Measurements from ENCODE around the gene RNF133. TPM values are rescaled to one million over a fixed set of nuclear protein-coding genes. Genes with fewer than 3 reads are reported as not detected.
A peak's percentile ranks its signal among the peaks of the same experiment; 100 is the strongest.
"Not testable (repeated sequence)": the region's sequence is repeated elsewhere in the genome, so short reads cannot be mapped to it uniquely, and the experiment has no call there.

RNF133 gene
- total RNA-seq, 1 experiment from 2014 or later, result not detected

- in situ Hi-C loops (cut with HindIII; ENCODE audit: low sequenced_read_pairs), result no loop called here
- no peak for DNase-seq (ENCODE audit: low spot score)
Measured at GRCh38 chr7:122692769-122693309, 6.1 kb downstream of the RNF133 start.

- in situ Hi-C loops (cut with HindIII; ENCODE audit: low sequenced_read_pairs), result no loop called here
- peak; percentile 84 for DNase-seq (ENCODE audit: low spot score)
Measured at GRCh38 chr7:122691569-122692235, 7.2 kb downstream of the RNF133 start.

GRCh38 chr7:122689346-122690109 lies 9.4 kb downstream of the RNF133 start:
- DNase-seq (ENCODE audit: low spot score), result no peak
- in situ Hi-C loops (cut with HindIII; ENCODE audit: low sequenced_read_pairs), result no loop called here

DNA sequence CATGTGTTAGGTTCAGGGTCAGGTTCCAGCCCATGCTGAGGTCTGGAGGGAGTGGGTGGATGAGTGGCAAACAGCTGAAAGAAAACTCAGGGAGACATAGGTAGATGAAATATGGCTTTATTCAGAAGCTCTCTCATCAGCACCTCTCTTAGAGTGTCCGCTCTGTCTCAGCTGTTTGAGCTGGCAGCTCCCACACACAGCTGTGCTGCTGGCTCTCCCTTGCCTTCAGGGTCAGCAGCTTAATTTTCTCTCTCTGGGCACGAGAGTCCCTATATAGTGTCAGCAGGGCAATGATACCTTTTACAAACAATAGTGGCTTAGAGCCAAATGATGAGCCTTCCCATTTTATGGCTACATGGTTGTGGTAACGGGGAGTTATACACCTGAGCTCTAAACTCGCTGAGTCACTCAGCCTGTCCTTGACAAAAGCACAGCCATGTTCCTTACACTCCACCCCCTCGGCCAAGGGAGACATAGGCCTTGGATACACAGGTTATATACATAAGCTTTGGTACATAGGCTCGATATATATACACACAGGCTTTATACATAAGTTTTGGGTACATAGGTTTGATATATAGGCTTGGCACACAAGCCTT lies 10.4 kb downstream of the RNF133 start:
- in situ Hi-C loops (cut with HindIII; ENCODE audit: low sequenced_read_pairs), result no loop called here
- no peak for DNase-seq (ENCODE audit: low spot score)

GRCh38 chr7:122686360-122686878 lies 12.5 kb downstream of the RNF133 start:
- no peak for DNase-seq (ENCODE audit: low spot score)
- in situ Hi-C loops (cut with HindIII; ENCODE audit: low sequenced_read_pairs), result no loop called here

- no peak for DNase-seq (ENCODE audit: low spot score)
- in situ Hi-C loops (cut with HindIII; ENCODE audit: low sequenced_read_pairs), result no loop called here
Measured at GRCh38 chr7:122684504-122684903, 14.4 kb downstream of the RNF133 start.

DNA sequence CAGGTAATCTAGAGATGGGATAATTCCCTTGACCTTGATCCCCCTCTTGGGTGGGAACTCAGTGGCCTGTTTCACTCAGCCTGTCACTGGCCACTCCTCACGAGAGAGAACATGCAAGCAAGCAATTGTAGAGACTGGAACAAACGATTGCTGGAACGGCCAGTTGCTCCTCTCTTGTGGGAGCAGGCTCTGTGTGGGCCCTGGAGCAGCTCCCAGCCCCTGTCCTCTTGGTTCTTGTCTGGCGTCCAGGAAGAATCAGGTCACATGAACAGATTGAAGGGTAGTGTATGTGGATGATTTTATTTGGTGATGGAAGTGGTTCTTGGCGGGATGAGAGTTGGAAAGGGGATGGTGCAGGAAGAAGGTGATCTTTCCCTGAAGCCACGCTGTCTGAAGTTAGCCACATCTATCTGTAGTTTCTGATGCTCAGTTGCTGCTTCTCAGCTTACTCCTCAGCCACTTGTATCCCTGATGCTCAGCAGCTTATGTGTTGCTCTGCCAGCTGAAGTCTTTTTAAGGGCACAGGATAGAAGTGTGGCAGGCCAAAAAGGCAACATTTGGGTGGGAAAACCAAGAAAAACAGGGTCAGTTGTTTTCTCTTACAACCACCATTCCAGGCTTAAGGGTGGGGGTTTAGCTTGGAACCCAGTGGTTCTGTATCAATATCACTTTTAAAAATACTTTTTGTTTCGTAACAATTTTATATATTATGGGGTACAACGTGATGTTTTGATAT lies 15.9 kb downstream of the RNF133 start:
- in situ Hi-C loops (cut with HindIII; ENCODE audit: low sequenced_read_pairs), result no loop called here
- peak; percentile 95 for DNase-seq (ENCODE audit: low spot score)

GRCh38 chr7:122681186-122681585 lies 17.7 kb downstream of the RNF133 start:
- in situ Hi-C loops (cut with HindIII; ENCODE audit: low sequenced_read_pairs); DNase-seq (ENCODE audit: low spot score): not testable (repeated sequence)

- in situ Hi-C loops (cut with HindIII; ENCODE audit: low sequenced_read_pairs), result no loop called here
- DNase-seq (ENCODE audit: low spot score), result no peak
Measured at GRCh38 chr7:122679813-122680212, 19.1 kb downstream of the RNF133 start.

GRCh38 chr7:122679269-122679709 lies 19.6 kb downstream of the RNF133 start:
- in situ Hi-C loops (cut with HindIII; ENCODE audit: low sequenced_read_pairs); DNase-seq (ENCODE audit: low spot score): not testable (repeated sequence)

DNA sequence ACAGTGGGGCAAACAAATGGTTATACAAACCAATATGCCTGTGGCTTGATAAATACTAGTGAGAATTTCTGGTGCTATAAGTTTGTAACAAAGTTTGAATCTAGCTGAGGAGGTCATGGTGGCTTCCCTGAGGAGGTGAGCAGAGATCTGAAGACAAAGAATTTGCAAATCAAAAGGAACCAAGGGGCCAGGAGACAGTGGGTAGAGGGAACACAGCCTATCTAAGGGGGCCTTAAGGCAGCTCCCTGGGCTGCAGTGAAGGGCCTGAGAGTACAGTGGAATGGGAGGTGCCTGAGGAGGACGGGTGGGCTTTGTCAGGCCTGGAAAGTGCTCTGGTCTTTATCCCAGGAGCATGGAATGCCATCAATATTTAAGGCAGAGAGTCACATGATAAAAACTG lies 21.8 kb downstream of the RNF133 start:
- DNase-seq (ENCODE audit: low spot score), result no peak
- in situ Hi-C loops (cut with HindIII; ENCODE audit: low sequenced_read_pairs), result no loop called here

DNA sequence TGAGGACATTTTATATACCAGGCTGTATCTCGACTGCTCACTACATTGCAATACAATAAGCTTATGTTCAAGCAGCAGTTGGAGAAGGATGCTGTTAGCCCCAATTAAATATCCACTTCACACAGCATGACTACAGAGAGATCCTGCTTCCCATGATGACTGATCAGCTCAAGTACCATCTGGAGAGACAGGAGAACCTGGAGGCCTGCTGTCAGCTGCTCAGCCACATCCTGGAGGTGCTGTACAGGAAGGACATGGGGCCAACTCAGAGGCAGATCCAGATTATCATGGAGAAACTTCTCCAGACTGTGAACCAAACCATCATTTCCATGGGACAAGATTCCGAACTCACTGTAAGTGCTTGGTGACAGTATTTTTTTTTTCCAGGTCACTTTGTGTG lies 22.5 kb downstream of the RNF133 start:
- in situ Hi-C loops (cut with HindIII; ENCODE audit: low sequenced_read_pairs), result no loop called here
- DNase-seq (ENCODE audit: low spot score), result peak; percentile 88

- DNase-seq (ENCODE audit: low spot score), result no peak
- in situ Hi-C loops (cut with HindIII; ENCODE audit: low sequenced_read_pairs), result no loop called here
Measured at GRCh38 chr7:122675621-122676020, 23.3 kb downstream of the RNF133 start.

DNA sequence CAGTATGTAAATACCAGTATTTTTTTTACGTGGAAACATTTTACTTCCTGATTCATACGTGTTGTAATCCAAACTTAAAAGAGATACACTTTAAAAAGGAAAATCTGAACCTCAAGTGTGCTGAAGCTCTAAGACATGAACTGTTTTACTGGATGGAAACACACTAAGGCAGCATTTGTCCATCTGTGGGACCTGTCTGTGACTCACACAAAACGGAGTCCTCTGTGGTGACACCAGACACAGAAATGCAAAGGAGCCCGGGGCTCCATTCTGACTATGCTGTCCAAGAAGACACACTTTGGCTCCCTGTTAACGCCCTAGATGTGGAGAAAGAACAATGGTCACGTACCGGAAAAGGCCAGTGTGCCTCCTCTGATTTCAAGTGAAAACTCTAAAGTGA lies 23.9 kb downstream of the RNF133 start:
- in situ Hi-C loops (cut with HindIII; ENCODE audit: low sequenced_read_pairs), result no loop called here
- DNase-seq (ENCODE audit: low spot score), result no peak

DNA sequence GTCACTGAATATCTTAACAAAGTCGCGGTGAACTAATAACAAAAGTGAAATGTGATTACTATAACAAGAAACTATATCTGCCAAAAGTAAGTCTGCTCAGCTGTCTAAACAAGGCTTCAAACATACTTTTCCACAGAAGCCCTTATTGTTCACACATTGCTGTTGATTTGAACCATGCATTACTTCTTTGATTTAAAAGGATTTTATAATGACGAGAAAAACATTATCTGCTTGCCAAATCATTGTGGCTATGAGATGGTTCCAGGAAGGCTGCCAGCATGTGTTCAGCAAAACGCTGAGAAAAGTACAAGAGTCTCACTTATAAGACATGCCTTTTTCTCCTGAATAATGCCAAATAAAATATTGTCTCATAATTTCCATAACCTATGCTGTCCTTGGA lies 24.4 kb downstream of the RNF133 start:
- DNase-seq (ENCODE audit: low spot score), result peak; percentile 75
- in situ Hi-C loops (cut with HindIII; ENCODE audit: low sequenced_read_pairs), result no loop called here

- DNase-seq (ENCODE audit: low spot score), result no peak
- in situ Hi-C loops (cut with HindIII; ENCODE audit: low sequenced_read_pairs), result no loop called here
Measured at GRCh38 chr7:122673951-122674350, 25.0 kb downstream of the RNF133 start.

- in situ Hi-C loops (cut with HindIII; ENCODE audit: low sequenced_read_pairs), result no loop called here
- no peak for DNase-seq (ENCODE audit: low spot score)
Measured at GRCh38 chr7:122672536-122672935, 26.4 kb downstream of the RNF133 start.

DNA sequence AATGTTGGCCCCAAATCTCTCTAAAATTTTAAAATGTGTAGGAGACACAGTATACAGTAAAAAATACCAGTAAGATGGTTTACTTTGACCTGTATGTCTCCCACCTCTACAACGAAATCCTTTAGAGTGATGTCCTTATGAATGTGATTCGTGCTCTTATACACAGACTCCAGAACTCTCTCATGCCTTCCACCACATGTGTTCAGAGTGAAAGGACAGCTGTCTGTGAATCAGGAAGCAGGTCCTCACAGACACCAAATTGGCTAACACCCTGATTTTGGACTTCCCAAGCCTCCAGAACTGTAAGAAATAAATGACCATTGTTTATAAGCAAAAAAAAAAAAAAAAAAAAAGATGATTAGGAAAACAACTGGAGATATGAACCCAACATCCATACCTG lies 35.2 kb downstream of the RNF133 start:
- in situ Hi-C loops (cut with HindIII; ENCODE audit: low sequenced_read_pairs), result no loop called here
- DNase-seq (ENCODE audit: low spot score), result no peak

DNA sequence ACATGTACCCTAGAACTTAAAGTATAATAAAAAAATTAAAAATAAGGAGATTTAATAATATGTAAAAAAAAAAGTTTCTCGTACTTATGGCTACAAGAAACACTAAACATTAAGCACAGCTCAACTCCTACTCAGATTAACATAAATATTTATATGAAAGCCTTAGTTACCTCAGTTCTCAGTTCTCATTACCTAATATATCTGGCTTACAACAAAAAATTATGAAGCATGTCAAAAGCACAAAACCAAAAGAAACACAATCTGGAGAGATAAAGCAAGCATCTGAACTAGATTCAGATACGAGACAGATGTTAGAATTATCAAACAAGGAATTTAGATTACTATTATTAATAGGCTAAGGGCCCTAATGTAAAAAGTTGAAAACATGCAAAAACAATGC lies 40.1 kb downstream of the RNF133 start:
- in situ Hi-C loops (cut with HindIII; ENCODE audit: low sequenced_read_pairs), result no loop called here
- DNase-seq (ENCODE audit: low spot score), result no peak
